Measurements from ENCODE around the gene LPXN.
"Not testable (repeated sequence)": the region's sequence is repeated elsewhere in the genome, so short reads cannot be mapped to it uniquely, and the experiment has no call there.

Gene LPXN

GRCh38 chr11:58579192-58580129 is 3.8 kb upstream of the LPXN start:
- DNase-seq (ENCODE audit: low read depth), result peak; percentile 92

- DNase-seq (ENCODE audit: low read depth), result peak; percentile 95
Observed at GRCh38 chr11:58578635-58579191, 3.1 kb upstream of the LPXN start, which contains the start of gene ZFP91. Gene ZFP91 (plus strand): TSS chr11:58579063. CDS start chr11:58579282, 219 bp downstream.

- DNase-seq (ENCODE audit: low read depth), result peak; percentile 88
Observed at GRCh38 chr11:58578136-58578634, 2.5 kb upstream of the LPXN start.

- peak; percentile 72 for DNase-seq (ENCODE audit: low read depth)
Observed at GRCh38 chr11:58577555-58578135, 2.0 kb upstream of the LPXN start.

- DNase-seq (ENCODE audit: low read depth), result no peak
Observed at GRCh38 chr11:58576887-58577471, 1.3 kb upstream of the LPXN start.

- DNase-seq (ENCODE audit: low read depth), result no peak
Observed at GRCh38 chr11:58574881-58575280, 775 bp downstream of the LPXN start.

GRCh38 chr11:58573451-58574104 is 2.1 kb downstream of the LPXN start:
- DNase-seq (ENCODE audit: low read depth), result peak; percentile 64

- DNase-seq (ENCODE audit: low read depth), result not testable (repeated sequence)
Observed at GRCh38 chr11:58572906-58573305, 2.8 kb downstream of the LPXN start.

- peak; percentile 68 for DNase-seq (ENCODE audit: low read depth)
Observed at GRCh38 chr11:58567889-58568512, 7.7 kb downstream of the LPXN start.

- DNase-seq (ENCODE audit: low read depth), result no peak
Observed at GRCh38 chr11:58564231-58564630, 11.4 kb downstream of the LPXN start.

- DNase-seq (ENCODE audit: low read depth), result no peak
Observed at GRCh38 chr11:58562375-58562800, 13.3 kb downstream of the LPXN start.

- DNase-seq (ENCODE audit: low read depth), result no peak
Observed at GRCh38 chr11:58561394-58562098, 14.1 kb downstream of the LPXN start.

GRCh38 chr11:58560842-58561241 is 14.8 kb downstream of the LPXN start:
- DNase-seq (ENCODE audit: low read depth), result no peak

- DNase-seq (ENCODE audit: low read depth), result no peak
Observed at GRCh38 chr11:58549644-58550043, 26.0 kb downstream of the LPXN start.

- DNase-seq (ENCODE audit: low read depth), result no peak
Observed at GRCh38 chr11:58546841-58547240, 28.8 kb downstream of the LPXN start.

- DNase-seq (ENCODE audit: low read depth), result no peak
Observed at GRCh38 chr11:58531865-58532341, 43.8 kb downstream of the LPXN start.

- DNase-seq (ENCODE audit: low read depth), result no peak
Observed at GRCh38 chr11:58530236-58530635, 45.4 kb downstream of the LPXN start.

- no peak for DNase-seq (ENCODE audit: low read depth)
Observed at GRCh38 chr11:58527429-58527828, 48.2 kb downstream of the LPXN start.

GRCh38 chr11:58526721-58527120 is 48.9 kb downstream of the LPXN start:
- no peak for DNase-seq (ENCODE audit: low read depth)

GRCh38 chr11:58525037-58525614 is 50.5 kb downstream of the LPXN start:
- DNase-seq (ENCODE audit: low read depth), result no peak

All from activated T-helper 9 cell treated with anti-CD3 and anti-CD28 coated beads, Interleukin-2, amount 50 U/mL, for 16 hours (primary cell).